Endothelial cell of umbilical vein (primary cell): Measurements from ENCODE around the gene KRT81.

Experiments
- CTCF ChIP-seq, 2 donors: IDR thresholded peaks; 1 replicate in 1 of 2; 2 replicates in 1 of 2; pipeline ENCODE4 v1.5.1; 2011; ENCODE audit warnings: low read length in 2 of 2, mild to moderate bottlenecking in 2 of 2, moderate library complexity in 2 of 2, control low read depth in 1 of 2, inconsistent platforms in 1 of 2, low read depth in 1 of 2; ENCODE audit not compliant: insufficient read depth in 1 of 2; ENCODE audit errors: extremely low read depth in 1 of 2
- EZH2 ChIP-seq: IDR thresholded peaks from 2 replicates; pipeline ENCODE4 v1.6.1; 2012; ENCODE audit warnings: borderline replicate concordance, low read depth, mild to moderate bottlenecking, moderate library complexity, low read length, inconsistent platforms; ENCODE audit not compliant: severe bottlenecking
- JUN ChIP-seq: IDR thresholded peaks from 2 replicates; pipeline ENCODE4 v1.6.1; 2011; ENCODE audit warnings: borderline replicate concordance, low read depth; ENCODE audit not compliant: insufficient read length, insufficient read depth
- MAX ChIP-seq: IDR thresholded peaks from 2 replicates; pipeline ENCODE4 v1.6.1; 2011; ENCODE audit not compliant: insufficient read depth, insufficient read length
- MYC ChIP-seq: IDR thresholded peaks from one replicate; pipeline ENCODE4 v1.6.1; 2011; ENCODE audit warnings: mild to moderate bottlenecking, low read depth, low read length
- POLR2A ChIP-seq: IDR thresholded peaks from 2 replicates; pipeline ENCODE4 v1.6.1; 2012; ENCODE audit warnings: low read depth, mild to moderate bottlenecking, control low read depth, low read length
- POLR2AphosphoS5 ChIP-seq: IDR thresholded peaks from 2 replicates; pipeline ENCODE4 v1.6.1; 2012; ENCODE audit warnings: low read depth, mild to moderate bottlenecking, control low read depth, low read length, moderate library complexity; ENCODE audit not compliant: insufficient read depth

GRCh38 chr12:52318241-52318990 is 27.1 kb upstream of the KRT81 start:
- TF ChIP-seq POLR2A, result no peak
- TF ChIP-seq EZH2, result no peak
- no peak for TF ChIP-seq CTCF (IDR thresholded peaks at IDR 0.05; ENCODE audit: extremely low read depth in 1 of 2, insufficient read depth in 1 of 2, low read depth in 1 of 2, low read length in 2 of 2)
- no peak for TF ChIP-seq POLR2AphosphoS5
- no peak for TF ChIP-seq MYC
- TF ChIP-seq JUN, result no peak
- TF ChIP-seq MAX, result no peak
